ENCODE data around the gene IFNAR1.
"Not testable (repeated sequence)": the region's sequence is repeated elsewhere in the genome, so short reads cannot be mapped to it uniquely, and the experiment has no call there.

Gene IFNAR1

DNA sequence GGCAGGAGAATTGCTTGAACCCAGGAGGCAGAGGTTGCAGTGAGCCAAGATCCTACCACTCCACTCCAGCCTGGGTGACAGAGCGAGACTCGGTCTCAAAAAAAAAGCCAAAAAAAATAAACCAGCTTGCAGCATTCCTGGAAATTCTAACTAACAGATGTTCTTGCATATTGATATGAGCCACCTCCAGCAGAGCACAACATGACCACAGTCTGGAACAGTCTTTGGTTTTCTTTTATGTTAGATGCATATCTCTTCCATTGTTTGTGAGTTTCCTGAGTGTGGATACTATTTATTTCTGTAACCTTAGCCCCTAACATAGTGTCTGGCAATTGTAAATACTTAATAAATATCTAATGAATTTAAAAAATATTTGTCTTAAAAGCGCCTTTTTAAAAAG lies 23.9 kb downstream of the IFNAR1 start:
- no peak for DNase-seq (ENCODE audit: low spot score)

DNA sequence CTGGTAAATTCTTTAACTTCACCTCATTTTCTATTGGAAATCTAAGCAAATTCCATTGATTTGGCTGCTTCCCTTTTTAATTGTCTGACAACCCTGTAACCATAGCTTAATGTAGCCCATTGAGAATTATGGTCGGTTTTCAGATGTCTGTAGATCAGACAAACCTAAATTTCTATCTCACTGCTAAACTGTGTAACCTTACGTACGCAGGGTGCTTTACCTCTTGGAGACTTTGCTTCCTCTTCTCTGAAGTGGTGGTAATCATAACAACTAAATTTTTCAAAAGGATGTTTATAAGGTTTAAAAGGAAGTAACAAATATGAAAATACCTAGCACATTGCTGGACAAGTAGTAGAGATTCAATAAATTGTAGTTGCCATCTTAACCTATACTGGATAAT lies 25.9 kb downstream of the IFNAR1 start:
- no peak for DNase-seq (ENCODE audit: low spot score)

DNA sequence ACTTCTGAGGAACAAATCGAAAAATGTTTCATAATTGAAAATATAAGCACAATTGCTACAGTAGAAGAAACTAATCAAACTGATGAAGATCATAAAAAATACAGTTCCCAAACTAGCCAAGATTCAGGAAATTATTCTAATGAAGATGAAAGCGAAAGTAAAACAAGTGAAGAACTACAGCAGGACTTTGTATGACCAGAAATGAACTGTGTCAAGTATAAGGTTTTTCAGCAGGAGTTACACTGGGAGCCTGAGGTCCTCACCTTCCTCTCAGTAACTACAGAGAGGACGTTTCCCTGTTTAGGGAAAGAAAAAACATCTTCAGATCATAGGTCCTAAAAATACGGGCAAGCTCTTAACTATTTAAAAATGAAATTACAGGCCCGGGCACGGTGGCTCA lies 30.6 kb downstream of the IFNAR1 start:
- DNase-seq (ENCODE audit: low spot score): no peak

DNA sequence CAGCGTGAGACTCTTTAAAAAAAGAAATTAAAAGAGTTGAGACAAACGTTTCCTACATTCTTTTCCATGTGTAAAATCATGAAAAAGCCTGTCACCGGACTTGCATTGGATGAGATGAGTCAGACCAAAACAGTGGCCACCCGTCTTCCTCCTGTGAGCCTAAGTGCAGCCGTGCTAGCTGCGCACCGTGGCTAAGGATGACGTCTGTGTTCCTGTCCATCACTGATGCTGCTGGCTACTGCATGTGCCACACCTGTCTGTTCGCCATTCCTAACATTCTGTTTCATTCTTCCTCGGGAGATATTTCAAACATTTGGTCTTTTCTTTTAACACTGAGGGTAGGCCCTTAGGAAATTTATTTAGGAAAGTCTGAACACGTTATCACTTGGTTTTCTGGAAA lies 31.2 kb downstream of the IFNAR1 start:
- DNase-seq (ENCODE audit: low spot score): no peak

DNA sequence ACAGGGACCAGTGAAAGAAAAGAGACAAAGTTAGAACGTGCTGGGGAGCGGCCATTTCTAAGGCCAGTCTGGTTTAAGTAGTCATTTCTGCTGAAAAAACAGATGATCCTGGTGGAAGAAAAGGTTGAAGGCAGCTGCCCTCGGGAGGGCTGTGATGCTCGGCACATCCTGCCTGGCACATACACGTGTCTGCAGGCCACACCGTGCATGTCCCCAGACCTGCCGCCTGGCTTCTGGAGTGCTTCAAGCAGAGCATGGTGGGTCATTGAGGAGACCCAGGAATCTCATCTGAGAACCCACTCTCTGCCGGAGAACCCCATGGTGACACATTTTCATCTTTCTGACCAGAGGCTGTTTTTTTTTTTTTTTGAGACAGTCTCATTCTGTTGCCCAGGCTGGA lies 32.4 kb downstream of the IFNAR1 start:
- no peak for DNase-seq (ENCODE audit: low spot score)

DNA sequence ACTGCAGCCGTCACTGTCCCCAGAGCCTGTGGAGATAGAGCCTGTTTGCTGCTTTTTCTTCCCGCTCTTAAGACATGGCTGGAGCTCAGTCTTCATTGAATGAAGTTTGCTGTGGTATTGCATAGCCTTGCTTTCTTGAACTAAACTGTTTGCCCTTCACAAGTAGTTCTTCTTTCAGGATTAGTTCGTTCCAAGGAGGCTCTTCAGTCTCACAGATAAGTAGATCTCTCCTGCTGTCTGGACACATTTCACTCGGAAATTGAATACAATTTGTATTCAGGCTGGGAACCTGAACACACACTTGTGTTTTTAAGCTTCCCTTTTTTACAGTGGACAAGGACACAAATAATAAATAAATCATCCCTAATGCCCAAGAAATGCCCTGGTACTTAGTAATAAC lies 34.7 kb downstream of the IFNAR1 start:
- DNase-seq (ENCODE audit: low spot score): no peak

DNA sequence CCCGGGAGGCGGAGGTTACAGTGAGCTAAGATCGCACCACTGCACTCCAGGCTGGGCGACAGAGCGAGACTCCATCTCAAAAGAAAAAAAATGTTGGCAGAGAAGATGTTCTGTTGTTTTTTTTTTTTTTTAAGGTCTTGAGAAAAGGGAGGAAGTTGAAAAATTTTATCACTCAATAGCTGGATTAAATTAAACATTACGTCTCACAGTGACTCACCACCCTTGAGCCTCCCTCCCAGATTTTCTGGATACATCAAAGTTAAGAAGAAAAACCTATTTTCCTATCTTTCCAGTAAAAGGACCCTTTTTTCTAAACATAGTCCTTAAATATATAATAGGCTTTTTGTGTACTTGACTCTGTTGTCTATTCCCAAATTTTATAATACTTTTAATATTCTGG lies 35.5 kb downstream of the IFNAR1 start:
- DNase-seq (ENCODE audit: low spot score): no peak

DNA sequence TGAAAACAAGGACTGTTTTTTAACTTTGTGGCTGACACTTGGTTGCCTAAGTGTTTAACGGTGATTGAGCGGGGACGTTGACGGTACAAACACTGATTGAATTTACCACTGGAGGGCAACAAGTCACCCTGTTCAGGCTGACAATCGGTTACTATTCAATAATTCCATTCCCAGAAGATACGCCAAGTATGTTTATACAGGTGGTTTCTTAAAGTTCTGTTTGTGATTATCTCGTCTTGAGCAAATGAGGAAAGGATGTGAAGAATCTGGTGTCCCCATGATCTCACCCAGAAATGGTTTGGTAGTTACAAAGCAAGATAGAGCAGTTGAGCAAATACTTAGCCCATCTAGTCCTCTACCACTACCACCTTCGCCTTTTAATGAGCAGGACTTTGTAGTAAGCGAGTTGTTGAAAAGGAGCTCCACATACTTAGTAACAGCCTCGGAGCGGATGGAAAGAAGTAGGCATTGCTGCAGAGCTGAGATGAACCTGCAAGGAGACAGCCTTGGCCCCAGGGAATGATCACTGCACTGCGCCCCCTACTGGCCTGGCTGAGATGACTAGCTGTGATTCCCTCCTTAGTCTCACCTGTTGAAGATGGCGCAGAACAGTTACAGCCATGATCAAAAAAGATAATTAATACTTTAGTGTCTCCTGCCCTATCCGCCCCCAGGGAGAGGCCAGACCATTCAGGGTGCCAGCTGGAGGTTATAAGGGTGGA lies 36.3 kb downstream of the IFNAR1 start:
- peak; percentile 84 for DNase-seq (ENCODE audit: low spot score)

DNA sequence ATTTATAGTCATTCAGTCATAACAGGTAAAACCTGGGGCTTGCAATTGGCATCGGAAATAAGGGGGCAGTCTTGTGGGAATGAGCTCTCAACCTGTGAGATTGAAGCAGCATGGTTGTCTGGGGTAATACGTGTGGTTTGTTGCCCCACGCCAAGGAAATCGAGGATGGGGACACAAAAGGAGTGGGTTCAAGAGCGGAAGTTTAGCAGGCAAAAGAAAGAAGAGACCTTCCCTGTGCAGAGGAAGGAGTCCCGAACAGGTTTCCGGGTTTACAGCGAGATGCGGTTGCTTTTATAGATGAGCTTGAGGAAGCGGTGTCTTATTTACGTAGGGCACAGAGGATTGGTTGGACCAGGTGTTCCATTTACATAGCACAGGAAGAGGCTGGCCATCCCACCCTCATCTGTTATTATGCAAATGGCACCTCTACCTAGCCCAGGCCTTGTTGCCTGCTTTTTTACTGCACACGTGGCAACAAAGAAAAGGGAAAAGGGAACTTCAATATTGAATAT lies 37.3 kb downstream of the IFNAR1 start:
- DNase-seq (ENCODE audit: low spot score): no peak

DNA sequence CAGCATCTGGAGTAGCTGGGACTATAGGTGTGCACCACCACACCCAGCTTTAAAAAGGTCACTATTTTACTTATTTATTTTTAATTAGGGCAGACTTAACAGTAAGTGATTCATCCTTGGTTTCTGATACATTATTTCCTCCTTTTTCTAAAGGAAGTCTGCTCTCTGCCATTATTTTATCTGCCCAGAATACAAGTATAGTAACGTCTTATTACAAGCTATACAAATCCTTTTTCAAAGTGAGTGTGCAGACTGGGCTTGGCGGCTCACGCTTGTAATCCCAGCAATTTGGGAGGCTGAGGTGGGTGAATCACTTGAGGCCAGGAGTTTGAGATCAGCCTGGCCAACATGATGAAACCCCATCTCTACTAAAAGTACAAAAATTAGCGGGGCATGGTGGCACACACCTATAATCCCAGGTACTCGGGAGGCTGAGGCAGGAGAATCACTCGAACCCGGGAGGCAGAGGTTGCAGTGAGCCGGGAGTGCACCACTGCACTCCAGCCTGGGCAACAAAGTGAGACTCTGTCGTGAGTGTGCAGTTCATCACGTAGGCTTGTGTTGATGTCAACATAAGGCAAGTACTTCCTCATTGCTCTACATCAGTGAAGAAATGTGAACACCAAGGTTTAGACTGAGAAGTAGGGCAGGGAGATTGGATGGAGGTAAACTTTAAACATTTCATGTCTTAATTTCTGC lies 39.3 kb downstream of the IFNAR1 start:
- not testable (repeated sequence) for DNase-seq (ENCODE audit: low spot score)

DNA sequence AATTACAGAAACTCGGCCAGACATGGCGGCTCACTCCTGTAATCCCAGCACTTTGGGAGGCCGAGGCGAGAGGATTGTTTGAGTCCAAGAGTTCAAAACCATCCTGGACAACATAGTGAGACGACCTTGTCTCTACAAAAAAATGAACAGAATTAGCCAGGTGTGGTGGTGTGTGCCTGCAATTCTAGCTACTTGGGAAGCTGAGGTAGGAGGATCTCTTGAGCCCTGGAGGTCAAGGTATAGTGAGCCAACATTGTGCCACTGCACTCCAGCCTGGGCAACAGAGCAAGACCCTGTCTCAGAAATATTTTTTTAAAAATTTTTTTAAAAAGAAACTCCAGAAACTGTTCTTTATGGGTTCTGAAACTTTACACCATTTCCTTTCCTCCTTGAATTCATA lies 40.1 kb downstream of the IFNAR1 start:
- no peak for DNase-seq (ENCODE audit: low spot score)

DNA sequence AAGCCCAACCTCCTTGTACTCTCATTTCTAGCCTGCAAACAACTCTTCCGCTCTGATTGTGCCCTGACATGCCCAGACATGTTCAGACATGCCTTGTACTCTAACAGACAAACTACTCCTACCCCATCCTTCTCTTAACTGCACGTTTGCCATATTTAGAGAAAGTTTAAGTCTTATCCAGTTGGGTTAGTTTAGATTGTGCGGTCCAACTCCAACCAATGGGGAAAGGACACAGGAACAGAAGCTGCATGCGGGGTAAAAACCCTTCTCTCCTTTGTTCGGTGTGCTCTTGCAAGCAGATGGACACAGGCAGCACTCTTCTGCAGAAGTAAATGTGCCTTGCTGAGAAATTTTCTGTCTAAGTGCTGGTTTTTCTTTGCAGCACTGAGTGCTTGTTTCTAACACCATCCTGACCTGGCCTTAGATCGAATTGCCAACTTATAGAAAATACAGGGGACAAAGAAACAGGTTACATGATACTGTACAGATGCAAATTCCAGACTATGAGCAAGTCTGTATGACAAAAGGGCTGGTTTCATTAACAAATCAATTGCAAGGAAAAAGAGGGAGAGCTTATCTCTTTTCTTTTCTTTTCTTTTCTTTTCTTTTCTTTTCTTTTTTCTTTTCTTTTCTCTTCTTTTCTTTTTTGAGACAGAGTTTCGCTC lies 42.7 kb downstream of the IFNAR1 start:
- peak; percentile 37 for DNase-seq (ENCODE audit: low spot score)

DNA sequence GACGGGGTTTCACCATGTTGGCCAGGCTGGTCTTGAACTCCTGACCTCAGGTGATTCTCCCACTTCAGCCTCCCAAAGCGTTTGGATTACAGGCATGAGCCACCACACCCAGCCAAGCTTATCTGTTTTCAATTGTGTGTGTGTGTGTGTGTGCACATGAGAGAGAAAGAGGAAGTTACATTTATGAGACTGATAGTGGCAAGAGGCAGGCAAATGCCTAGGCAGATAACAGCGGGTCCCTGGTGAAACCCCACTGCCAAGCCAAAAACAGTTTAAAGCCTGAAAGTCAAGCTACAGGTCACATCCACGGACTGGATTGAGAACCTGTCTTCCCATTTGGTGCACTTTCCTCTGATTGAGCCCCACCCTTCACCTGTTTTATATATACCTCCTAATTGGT lies 43.4 kb downstream of the IFNAR1 start:
- DNase-seq (ENCODE audit: low spot score): no peak

DNA sequence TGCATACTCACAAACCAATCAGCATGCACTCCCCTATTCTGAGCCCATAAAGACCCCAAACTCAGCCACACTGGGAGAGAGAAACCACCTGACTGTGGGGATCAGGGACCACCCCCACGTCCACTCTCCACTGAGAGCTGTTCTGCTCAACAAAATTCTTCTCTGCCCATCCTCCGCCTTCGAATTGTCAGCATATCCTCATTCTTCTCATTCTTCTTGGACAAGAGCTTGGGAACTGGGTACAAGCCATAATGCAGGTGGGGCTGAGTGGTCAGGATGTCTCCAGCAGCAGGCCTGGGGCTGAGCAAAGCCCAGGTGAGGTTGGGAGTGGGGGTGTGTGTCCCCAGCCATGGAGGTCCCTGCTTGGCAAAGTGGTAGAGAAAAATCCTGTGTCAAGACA lies 43.8 kb downstream of the IFNAR1 start:
- no peak for DNase-seq (ENCODE audit: low spot score)

DNA sequence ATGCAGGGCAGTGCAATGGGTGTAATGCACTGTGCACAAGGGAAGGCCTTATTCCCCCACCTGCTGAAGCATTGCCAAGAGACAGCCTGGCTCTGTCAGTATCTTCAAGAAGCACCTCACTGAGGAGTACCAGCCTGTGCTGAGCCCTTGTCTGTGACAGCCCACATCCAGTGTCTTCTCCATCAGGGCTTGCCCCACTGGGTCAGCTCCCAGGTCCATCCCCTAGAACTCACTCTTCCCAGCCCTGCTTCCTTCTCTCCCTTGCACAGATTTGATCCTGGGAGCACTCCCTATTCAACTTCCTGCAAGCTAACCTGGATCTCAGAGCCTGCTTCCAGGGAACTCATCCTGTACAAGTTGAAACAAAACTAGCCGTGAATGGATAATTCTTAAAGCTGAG lies 44.8 kb downstream of the IFNAR1 start:
- DNase-seq (ENCODE audit: low spot score): no peak

DNA sequence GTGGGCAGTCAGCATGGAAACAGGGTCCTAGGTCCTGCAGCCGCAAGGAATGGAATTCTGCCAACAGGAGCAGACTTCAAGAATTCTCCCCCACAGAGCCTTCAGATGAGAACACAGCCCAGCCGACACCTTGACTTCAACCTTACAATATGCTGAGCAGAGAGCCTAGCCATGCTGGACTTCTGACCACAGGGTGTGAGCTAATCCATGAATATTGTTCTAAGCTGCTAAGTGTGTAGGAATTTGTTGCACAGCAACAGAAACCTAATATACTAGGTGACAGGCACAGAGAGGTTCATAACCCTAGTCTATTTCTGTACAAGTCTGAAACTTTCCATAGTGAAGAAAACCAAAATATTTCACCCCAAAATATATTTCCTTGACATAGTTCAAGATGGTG lies 45.5 kb downstream of the IFNAR1 start:
- DNase-seq (ENCODE audit: low spot score): no peak

DNA sequence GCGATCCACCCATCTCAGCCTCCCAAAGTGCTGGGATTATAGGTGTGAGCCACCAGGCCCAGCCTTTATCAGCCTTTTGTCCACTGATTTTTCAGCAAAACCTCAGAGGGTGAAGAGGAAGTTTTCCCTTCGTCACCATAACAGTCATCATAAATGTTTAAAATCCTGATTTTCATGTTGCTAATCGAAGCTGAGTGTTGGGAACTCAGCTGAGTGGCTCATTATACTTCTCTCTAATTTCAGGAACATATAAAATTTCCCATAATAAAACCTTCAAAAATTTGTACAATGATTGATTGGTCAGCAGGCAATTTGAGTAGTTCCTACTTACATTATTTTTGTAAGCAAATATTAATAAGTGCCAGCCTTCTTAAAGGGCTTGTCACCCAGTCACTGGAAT lies 46.6 kb downstream of the IFNAR1 start:
- DNase-seq (ENCODE audit: low spot score): no peak

DNA sequence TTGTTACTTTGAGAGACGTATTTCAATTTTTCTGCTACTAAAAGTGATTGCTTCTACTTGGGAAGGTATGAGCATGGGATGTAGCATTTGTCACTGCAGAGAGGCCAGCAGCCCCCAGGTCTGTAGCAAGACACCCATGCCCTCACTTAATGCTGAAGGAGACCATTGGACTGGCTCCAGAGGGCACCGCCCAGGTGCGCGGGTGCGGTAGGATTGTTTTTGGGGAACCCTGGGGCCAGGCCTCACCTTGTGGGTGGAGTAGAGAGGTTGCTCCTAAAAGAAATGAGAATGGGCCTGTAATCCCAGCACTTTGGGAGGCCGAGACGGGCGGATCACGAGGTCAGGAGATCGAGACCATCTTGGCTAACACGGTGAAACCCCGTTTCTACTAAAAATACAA lies 47.8 kb downstream of the IFNAR1 start:
- DNase-seq (ENCODE audit: low spot score): no peak

DNA sequence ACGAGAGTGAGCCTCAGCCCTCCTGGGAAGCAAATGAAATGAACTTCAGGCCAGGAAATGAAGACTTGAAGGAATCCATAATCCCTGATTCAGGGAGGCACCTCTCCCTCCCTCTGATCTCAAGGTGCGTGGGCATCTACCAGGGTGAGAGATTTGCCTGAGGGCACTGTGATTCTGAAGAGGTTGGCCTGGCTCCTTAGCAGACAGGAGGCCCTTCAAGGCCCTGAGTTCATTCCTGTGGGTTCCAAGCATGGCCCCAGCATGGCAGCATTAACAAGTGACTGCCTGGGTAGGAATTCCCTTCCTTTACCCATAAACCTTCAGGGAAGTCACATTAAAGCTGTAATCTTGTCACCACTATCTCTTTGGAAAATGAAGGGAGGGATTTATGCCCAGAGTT lies 48.7 kb downstream of the IFNAR1 start:
- peak; percentile 43 for DNase-seq (ENCODE audit: low spot score)

DNA sequence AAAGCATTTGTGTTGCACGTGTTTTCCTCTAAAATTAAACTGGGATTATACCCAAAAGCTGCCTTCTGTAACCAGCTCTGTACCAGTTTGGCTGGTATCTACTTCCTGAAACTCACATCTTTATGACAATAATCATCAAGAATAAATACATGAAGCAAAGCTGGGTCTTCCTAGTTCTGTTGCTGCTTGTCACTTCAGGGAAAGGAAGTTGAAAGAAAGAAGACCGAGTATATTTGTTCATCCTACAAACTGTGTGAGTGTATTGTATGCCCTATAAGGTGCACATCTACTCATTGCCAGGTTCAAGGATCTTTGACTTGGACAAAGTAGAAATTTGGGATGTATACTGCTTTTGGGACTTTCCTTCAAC lies 49.3 kb downstream of the IFNAR1 start:
- no peak for DNase-seq (ENCODE audit: low spot score)

DNA sequence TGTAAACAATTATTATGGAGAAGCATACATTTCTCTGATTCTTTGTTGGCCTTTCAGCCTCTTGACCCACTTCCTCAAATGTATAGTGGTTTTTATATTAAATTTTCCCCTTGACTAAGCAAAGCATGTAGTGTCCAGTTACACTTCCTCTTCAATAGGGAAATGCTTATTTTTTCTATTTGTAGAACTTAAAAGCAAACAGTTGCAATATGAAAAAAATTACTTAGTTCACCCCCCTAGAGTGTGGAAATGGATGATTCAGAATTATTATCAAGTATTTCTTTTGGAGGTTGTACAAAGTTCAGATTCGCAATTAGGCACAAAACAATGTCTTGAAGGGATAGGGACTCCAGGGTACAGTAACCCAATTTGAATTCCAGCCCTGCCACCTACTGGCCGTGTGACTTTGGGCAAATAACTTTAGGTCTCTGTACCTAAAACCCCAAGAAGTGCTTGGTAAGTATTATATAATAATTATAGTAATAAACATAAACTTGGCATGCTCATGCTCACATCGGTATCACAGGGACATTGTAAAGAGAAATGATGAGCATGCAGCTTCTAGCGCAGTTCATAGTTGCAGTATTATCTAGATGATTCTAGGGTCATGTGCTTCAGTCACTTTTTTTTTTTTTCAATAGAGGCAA lies 49.8 kb downstream of the IFNAR1 start:
- peak; percentile 63 for DNase-seq (ENCODE audit: low spot score)

DNA sequence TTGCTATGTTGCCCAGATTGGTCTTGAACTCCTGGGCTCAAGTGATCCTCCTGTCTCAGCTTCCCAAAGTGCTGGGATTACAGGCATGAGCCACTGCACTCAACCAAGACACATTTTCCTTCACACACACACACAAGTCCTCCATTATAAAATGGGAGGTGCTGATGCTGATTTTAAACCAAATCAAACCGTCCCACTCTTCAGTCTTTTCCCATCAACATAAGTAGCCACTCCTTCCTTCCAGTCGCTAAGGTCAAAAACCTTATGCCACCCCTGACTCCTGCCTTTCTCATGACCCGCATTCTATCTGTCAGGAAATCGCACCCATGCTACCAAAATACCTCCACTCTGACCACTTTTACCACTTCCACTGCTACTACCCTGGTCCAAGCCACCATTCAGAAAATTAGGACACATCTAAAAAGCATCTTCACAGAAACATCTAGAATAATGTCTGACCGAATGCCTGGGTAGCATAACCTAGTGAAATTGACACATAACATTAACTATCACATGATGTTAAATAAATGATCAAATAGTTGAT lies 50.4 kb downstream of the IFNAR1 start:
- no peak for DNase-seq (ENCODE audit: low spot score)

All from LoVo (cell line).